Panc1 (cell line): ENCODE measurements around the gene PSMB4.

Source experiments
- POLR2AphosphoS5 ChIP-seq: IDR thresholded peaks from 2 replicates; pipeline ENCODE4 v1.6.1; 2012; ENCODE audit warnings: mild to moderate bottlenecking, low read depth, low read length, moderate library complexity
- TF ChIP-seq, protein P1 (sequence below): fragments of 450-650 bp; IDR thresholded peaks from 2 replicates; pipeline ENCODE4 v1.5.1; 2017; ENCODE audit warnings: mild to moderate bottlenecking

DNA sequence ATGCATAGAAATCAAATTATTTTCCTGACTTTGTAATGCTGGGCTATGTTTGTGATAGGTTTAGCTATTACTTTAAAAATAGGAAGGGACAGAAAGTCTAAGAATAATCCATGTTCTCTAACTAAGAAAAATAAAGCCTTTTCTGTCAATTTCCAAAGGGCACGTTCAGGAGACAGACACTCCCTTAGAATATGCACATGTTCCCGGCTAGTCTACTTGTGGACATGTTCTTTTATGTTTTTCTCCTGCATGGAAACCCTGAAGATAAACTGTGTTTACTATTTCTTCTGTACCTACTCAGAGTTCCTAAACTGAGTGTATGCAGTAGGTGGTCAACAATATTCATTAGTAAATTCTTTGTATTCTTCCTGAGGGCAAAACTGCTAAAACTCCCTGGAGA, 12.5 kb downstream of the PSMB4 start:
- no peak for TF ChIP-seq POLR2AphosphoS5
- TF ChIP-seq, protein P1, sequence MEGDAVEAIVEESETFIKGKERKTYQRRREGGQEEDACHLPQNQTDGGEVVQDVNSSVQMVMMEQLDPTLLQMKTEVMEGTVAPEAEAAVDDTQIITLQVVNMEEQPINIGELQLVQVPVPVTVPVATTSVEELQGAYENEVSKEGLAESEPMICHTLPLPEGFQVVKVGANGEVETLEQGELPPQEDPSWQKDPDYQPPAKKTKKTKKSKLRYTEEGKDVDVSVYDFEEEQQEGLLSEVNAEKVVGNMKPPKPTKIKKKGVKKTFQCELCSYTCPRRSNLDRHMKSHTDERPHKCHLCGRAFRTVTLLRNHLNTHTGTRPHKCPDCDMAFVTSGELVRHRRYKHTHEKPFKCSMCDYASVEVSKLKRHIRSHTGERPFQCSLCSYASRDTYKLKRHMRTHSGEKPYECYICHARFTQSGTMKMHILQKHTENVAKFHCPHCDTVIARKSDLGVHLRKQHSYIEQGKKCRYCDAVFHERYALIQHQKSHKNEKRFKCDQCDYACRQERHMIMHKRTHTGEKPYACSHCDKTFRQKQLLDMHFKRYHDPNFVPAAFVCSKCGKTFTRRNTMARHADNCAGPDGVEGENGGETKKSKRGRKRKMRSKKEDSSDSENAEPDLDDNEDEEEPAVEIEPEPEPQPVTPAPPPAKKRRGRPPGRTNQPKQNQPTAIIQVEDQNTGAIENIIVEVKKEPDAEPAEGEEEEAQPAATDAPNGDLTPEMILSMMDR = no peak
